ENCODE measurements around the gene PKHD1. TPM values are rescaled to one million over a fixed set of nuclear protein-coding genes. Genes with fewer than 3 reads are reported as not detected.

Gene PKHD1
- total RNA-seq, 2 donors from 2014 or later: not detected

DNA sequence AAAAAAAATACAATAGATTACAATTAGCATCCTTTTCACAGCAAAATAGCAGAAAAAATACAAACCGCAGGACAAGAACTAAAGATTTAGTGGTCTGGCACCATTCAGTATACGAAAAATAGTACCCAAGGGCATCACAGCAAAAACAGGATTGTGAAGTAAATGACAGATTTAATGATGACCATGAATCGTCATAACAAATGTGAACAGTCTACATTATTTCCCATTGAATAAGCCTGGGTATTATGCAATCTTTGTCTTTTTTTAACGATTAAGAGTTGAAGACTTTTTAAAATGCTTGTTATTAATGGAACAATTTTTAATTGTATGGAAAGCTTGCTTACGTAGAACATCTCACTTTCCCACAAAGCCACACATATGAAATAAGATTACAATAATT, 432.8 kb downstream of the PKHD1 start:
- Histone ChIP-seq H3K4me1 (no peaks in the 10 kb centered on the region), H3K9me3 (no peaks in the 10 kb centered on the region), H3K27ac (no peak overlapping the region), H3K27me3 (no peaks in the 10 kb centered on the region), H3K36me3 (no peaks in the 10 kb centered on the region), H3K4me3 (no peak overlapping the region)
- DNase-seq (ENCODE audit: low spot score): no peak
- TF ChIP-seq, protein P1, sequence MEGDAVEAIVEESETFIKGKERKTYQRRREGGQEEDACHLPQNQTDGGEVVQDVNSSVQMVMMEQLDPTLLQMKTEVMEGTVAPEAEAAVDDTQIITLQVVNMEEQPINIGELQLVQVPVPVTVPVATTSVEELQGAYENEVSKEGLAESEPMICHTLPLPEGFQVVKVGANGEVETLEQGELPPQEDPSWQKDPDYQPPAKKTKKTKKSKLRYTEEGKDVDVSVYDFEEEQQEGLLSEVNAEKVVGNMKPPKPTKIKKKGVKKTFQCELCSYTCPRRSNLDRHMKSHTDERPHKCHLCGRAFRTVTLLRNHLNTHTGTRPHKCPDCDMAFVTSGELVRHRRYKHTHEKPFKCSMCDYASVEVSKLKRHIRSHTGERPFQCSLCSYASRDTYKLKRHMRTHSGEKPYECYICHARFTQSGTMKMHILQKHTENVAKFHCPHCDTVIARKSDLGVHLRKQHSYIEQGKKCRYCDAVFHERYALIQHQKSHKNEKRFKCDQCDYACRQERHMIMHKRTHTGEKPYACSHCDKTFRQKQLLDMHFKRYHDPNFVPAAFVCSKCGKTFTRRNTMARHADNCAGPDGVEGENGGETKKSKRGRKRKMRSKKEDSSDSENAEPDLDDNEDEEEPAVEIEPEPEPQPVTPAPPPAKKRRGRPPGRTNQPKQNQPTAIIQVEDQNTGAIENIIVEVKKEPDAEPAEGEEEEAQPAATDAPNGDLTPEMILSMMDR (IDR thresholded peaks at IDR 0.05): no peak

DNA sequence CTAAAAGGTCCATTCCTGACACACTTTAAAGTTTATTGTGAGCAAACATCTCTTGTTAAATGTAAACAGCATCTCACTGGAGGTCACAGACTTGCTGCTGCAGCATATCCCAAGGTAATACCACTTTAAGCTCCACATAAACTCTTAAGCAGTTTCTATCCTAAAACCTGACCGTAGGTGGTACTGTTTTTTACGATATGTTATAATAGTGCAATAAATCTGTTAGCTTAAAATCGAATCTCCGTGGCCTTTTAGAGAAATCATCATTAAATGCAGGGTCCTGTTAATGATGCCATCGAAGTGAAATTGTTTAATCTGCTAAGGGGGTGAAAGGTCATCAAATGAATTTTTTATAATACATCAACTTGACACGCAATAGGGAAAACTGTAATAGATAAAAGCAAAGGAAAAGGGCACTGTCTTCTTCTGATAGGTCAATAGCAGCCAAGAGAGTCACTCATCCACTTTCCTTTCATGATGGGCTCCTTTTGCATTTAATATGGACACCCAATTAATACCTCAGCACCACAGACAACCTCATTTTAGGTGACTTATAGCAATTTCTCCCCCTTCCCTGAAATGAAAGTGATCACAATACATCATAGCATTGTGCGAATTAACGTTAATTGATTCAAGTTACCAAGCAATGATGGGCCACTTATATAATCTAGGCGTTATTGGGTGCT, 436.1 kb downstream of the PKHD1 start:
- DNase-seq (ENCODE audit: low spot score): no peak
- Histone ChIP-seq H3K4me1 (no peaks in the 10 kb centered on the region), H3K27me3 (no peaks in the 10 kb centered on the region), H3K9me3 (no peaks in the 10 kb centered on the region), H3K27ac (no peak overlapping the region), H3K4me3 (no peak overlapping the region), H3K36me3 (no peaks in the 10 kb centered on the region)
- TF ChIP-seq, protein P1 (IDR thresholded peaks at IDR 0.05): no peak

DNA sequence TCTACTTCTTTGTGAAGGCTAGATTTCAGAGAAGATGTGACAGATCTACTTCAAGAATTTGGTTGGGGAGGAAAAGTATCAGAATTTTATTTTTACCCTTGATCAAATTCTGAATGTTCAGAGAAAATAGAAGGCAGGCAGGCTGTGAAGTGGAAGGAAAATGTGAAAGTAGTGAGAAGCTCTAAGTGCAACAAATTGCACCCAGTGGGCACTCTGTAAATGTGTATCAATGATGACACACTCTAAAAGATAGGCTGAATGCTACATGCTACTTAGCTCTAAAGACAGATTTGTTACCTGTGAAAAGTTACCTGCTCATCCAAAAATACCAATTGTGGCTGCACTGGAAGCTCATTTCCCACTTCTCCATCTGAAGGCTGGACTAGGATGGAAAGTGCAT, 438.6 kb downstream of the PKHD1 start:
- TF ChIP-seq, protein P1 (IDR thresholded peaks at IDR 0.05): no peak
- Histone ChIP-seq H3K4me1 (no peaks in the 10 kb centered on the region), H3K27me3 (no peaks in the 10 kb centered on the region), H3K36me3 (no peaks in the 10 kb centered on the region), H3K9me3 (no peaks in the 10 kb centered on the region), H3K4me3 (no peak overlapping the region), H3K27ac (no peak overlapping the region)
- DNase-seq (ENCODE audit: low spot score): no peak

DNA sequence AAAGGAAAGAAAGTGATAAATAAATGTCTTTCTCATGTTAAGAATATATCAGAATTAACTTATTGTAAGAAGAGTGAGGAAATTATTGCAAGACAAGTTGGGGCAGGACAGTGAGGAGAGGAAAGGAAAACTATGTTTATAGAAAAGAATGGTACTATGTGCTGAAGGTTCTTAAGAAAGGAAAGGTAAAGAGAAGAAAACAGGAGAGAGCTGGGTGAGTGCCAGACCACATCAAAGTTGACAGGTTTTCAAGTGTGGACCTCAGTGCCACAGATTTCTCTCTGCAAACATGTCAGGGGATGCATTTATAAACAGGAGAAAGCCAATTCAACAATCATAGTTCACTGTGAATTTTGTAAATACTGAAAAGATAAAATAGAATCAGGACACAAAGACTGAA, 439.2 kb downstream of the PKHD1 start:
- TF ChIP-seq, protein P1 (IDR thresholded peaks at IDR 0.05): no peak
- Histone ChIP-seq H3K4me3 (no peak overlapping the region), H3K36me3 (no peaks in the 10 kb centered on the region), H3K27me3 (no peaks in the 10 kb centered on the region), H3K4me1 (no peaks in the 10 kb centered on the region), H3K27ac (no peak overlapping the region), H3K9me3 (no peaks in the 10 kb centered on the region)
- DNase-seq (ENCODE audit: low spot score): no peak

GRCh38 chr6:51644426-51644825, 443.0 kb downstream of the PKHD1 start:
- Histone ChIP-seq H3K27ac (no peak overlapping the region), H3K36me3 (no peaks in the 10 kb centered on the region), H3K4me1 (no peaks in the 10 kb centered on the region), H3K4me3 (no peak overlapping the region), H3K9me3 (no peaks in the 10 kb centered on the region), H3K27me3 (no peaks in the 10 kb centered on the region)
- TF ChIP-seq, protein P1 (IDR thresholded peaks at IDR 0.05): no peak
- DNase-seq (ENCODE audit: low spot score): no peak

GRCh38 chr6:51640021-51640420, 447.4 kb downstream of the PKHD1 start:
- H3K9me3 ChIP-seq: no peaks in the 10 kb centered on the region
- no peaks in the 10 kb centered on the region for H3K36me3 ChIP-seq
- no peak overlapping the region for H3K27ac ChIP-seq
- no peak overlapping the region for H3K4me3 ChIP-seq
- no peak for DNase-seq (ENCODE audit: low spot score)
- H3K27me3 ChIP-seq: no peaks in the 10 kb centered on the region
- H3K4me1 ChIP-seq: no peaks in the 10 kb centered on the region
- TF ChIP-seq, protein P1 (IDR thresholded peaks at IDR 0.05): no peak

Measured in right atrium auricular region (tissue), 2 donors.